ENCODE results near the gene SFT2D1. TPM values are rescaled to one million over a fixed set of nuclear protein-coding genes. Genes with fewer than 3 reads are reported as not detected.
A peak's percentile ranks its signal among the peaks of the same experiment; 100 is the strongest.

Gene SFT2D1
- total and polyA plus RNA-seq, 9 of the 15 experiments (the other 6 are each of a cell fraction or from before 2014, with no cell fraction given), result 54.4 to 140 (median 74.6) TPM

DNA sequence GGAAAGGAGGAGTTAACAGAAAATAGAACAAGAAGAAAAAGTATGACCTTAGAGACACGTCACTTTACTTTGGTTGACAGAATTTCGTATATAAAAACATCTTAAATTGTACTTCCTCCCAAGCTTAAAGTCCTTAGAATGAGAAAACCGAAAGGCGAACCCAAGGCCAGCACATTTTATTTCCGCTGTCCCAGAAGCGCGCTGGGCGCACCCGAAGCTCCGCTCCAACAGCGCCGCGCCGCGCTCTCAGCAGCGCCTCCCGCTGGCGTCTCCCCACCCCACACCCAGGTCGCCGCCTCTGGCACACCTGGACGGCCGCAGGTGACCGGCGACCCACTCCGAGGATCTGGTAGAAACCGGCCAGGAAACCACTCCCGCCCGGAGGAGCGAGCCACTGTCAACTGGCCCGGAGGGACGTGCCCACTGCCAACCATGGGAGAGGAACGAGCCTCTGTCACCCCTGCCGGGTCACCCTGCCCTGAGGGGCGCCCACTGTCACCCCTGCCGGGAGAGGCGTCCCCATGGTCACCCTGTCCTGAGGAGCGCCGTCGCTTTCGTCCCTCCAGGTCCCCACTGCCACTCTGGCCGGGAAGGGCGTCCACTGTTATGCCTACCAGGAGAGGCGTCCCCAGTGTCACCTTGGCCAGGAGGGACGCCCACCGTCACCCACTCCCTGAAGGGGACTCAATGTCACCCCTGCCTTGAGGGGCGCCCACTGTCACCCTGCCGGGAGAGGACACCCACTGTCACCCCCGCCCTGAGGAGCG lies 39.6 kb upstream of the SFT2D1 start (continued):
- TF ChIP-seq, protein P1, sequence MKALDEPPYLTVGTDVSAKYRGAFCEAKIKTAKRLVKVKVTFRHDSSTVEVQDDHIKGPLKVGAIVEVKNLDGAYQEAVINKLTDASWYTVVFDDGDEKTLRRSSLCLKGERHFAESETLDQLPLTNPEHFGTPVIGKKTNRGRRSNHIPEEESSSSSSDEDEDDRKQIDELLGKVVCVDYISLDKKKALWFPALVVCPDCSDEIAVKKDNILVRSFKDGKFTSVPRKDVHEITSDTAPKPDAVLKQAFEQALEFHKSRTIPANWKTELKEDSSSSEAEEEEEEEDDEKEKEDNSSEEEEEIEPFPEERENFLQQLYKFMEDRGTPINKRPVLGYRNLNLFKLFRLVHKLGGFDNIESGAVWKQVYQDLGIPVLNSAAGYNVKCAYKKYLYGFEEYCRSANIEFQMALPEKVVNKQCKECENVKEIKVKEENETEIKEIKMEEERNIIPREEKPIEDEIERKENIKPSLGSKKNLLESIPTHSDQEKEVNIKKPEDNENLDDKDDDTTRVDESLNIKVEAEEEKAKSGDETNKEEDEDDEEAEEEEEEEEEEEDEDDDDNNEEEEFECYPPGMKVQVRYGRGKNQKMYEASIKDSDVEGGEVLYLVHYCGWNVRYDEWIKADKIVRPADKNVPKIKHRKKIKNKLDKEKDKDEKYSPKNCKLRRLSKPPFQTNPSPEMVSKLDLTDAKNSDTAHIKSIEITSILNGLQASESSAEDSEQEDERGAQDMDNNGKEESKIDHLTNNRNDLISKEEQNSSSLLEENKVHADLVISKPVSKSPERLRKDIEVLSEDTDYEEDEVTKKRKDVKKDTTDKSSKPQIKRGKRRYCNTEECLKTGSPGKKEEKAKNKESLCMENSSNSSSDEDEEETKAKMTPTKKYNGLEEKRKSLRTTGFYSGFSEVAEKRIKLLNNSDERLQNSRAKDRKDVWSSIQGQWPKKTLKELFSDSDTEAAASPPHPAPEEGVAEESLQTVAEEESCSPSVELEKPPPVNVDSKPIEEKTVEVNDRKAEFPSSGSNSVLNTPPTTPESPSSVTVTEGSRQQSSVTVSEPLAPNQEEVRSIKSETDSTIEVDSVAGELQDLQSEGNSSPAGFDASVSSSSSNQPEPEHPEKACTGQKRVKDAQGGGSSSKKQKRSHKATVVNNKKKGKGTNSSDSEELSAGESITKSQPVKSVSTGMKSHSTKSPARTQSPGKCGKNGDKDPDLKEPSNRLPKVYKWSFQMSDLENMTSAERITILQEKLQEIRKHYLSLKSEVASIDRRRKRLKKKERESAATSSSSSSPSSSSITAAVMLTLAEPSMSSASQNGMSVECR (CRISPR knock-in tag; IDR thresholded peaks at IDR 0.05), result peak; percentile 63; the same call in 1 of the 2 replicates
- 0 out of 2 replicates have a peak, but pooled peaks have one; percentile 25 for TF ChIP-seq ATF7 (IDR thresholded peaks at IDR 0.05)
- 0 out of 2 replicates have a peak, but pooled peaks have one; percentile 10 for TF ChIP-seq TEAD4 (IDR thresholded peaks at IDR 0.05; ENCODE audit: low read length)
- TF ChIP-seq TEAD4 (CRISPR knock-in tag; IDR thresholded peaks at IDR 0.05; ENCODE audit: borderline replicate concordance), result no peak
- 0 out of 2 replicates have a peak, but pooled peaks have one; percentile 59 for TF ChIP-seq KDM2B (CRISPR knock-in tag; IDR thresholded peaks at IDR 0.05)
- peak; percentile 17; the same call in 1 of the 2 replicates for TF ChIP-seq CBFB (CRISPR knock-in tag; IDR thresholded peaks at IDR 0.05)
- peak; percentile 45; the same call in 1 of the 2 replicates for TF ChIP-seq POLR2G (IDR thresholded peaks at IDR 0.05; ENCODE audit: low read depth, low read length)
- no peak for TF ChIP-seq GABPB2 (CRISPR knock-in tag; conservative IDR thresholded peaks at IDR 0.05)
- TF ChIP-seq RBFOX2 (IDR thresholded peaks at IDR 0.05; ENCODE audit: low read depth, low read length), result peak; percentile 30
- peak; percentile 95 for TF ChIP-seq ZNF764 (CRISPR knock-in tag; IDR thresholded peaks at IDR 0.05; ENCODE audit: low read depth)
- peak; percentile 56; the same call in 1 of the 2 replicates for TF ChIP-seq CBX1 (IDR thresholded peaks at IDR 0.05; ENCODE audit: low read depth)
- TF ChIP-seq SRSF3 (IDR thresholded peaks at IDR 0.05; ENCODE audit: insufficient read depth, low read length), result no peak
- TF ChIP-seq, protein P2, sequence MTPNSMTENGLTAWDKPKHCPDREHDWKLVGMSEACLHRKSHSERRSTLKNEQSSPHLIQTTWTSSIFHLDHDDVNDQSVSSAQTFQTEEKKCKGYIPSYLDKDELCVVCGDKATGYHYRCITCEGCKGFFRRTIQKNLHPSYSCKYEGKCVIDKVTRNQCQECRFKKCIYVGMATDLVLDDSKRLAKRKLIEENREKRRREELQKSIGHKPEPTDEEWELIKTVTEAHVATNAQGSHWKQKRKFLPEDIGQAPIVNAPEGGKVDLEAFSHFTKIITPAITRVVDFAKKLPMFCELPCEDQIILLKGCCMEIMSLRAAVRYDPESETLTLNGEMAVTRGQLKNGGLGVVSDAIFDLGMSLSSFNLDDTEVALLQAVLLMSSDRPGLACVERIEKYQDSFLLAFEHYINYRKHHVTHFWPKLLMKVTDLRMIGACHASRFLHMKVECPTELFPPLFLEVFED (CRISPR knock-in tag; conservative IDR thresholded peaks at IDR 0.05), result no peak
- TF ChIP-seq LCOR (CRISPR knock-in tag; IDR thresholded peaks at IDR 0.05), result peak; percentile 57; the same call in 1 of the 2 replicates
- peak; percentile 67 to 72; a peak in 2 of 4 replicates for TF ChIP-seq SIN3A (IDR thresholded peaks at IDR 0.05; ENCODE audit: borderline replicate concordance in 2 of 2, control insufficient read depth in 1 of 2, low read depth in 2 of 2, low read length in 2 of 2)
- TF ChIP-seq GABPB1 (CRISPR knock-in tag; IDR thresholded peaks at IDR 0.05), result peak; percentile 70
- 0 out of 2 replicates have a peak, but pooled peaks have one; percentile 7 for TF ChIP-seq NFIC (IDR thresholded peaks at IDR 0.05)
- TF ChIP-seq NR3C1 (CRISPR knock-in tag; IDR thresholded peaks at IDR 0.05), result 0 out of 2 replicates have a peak, but pooled peaks have one; percentile 56
- no peak for TF ChIP-seq ARHGAP35 (IDR thresholded peaks at IDR 0.05; ENCODE audit: partially characterized antibody)
- TF ChIP-seq YY1 (IDR thresholded peaks at IDR 0.05; ENCODE audit: borderline replicate concordance in 1 of 3, control insufficient read depth in 1 of 3, extremely low read depth in 1 of 3, insufficient read depth in 3 of 3, insufficient read length in 1 of 3, insufficient replicate concordance in 2 of 3, low read depth in 1 of 3, low read length in 2 of 3), result peak in 2 of 3 experiments; percentile 46 to 54
